PFSK-1 (cell line): ENCODE results near the gene ST3GAL5.

ENCODE experiments used
- SIN3A ChIP-seq: IDR thresholded peaks from 2 replicates; pipeline ENCODE4 v1.6.1; 2012; ENCODE audit warnings: mild to moderate bottlenecking, low read length, moderate library complexity, borderline replicate concordance; ENCODE audit not compliant: insufficient read depth
- TAF1 ChIP-seq: IDR thresholded peaks from 2 replicates; pipeline ENCODE4 v1.6.1; 2012; ENCODE audit warnings: low read length, control low read depth, borderline replicate concordance; ENCODE audit not compliant: insufficient read depth
- TF ChIP-seq, protein P1 (sequence below), 2 experiments: IDR thresholded peaks; 2 replicates each; pipeline versions ENCODE4 v1.6.1 to v1.8.0; 2011 to 2012; ENCODE audit warnings: low read depth in 2 of 2, low read length in 2 of 2, control low read depth in 1 of 2, inconsistent platforms in 1 of 2, mild to moderate bottlenecking in 1 of 2, moderate library complexity in 1 of 2; ENCODE audit not compliant: insufficient read depth in 1 of 2

DNA sequence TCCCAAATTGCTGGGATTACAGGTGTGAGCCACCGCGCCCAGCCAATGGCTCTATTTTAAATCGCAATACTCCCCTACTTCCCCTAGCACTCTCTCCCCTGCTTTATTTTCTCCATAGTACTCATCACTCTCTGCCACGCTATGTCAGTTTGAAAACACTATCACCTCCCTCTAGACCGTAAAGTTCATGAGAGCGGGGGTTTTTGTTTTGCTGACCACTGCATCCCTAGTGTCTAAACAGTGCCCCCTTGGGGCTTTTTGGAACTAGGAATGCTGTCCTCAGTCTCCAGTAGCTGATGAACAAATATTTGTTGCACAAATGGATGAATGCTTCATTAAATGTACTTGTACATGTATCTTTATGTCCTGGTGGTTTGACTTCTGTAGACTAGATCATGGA, 90.9 kb downstream of the ST3GAL5 start:
- TF ChIP-seq, protein P1, sequence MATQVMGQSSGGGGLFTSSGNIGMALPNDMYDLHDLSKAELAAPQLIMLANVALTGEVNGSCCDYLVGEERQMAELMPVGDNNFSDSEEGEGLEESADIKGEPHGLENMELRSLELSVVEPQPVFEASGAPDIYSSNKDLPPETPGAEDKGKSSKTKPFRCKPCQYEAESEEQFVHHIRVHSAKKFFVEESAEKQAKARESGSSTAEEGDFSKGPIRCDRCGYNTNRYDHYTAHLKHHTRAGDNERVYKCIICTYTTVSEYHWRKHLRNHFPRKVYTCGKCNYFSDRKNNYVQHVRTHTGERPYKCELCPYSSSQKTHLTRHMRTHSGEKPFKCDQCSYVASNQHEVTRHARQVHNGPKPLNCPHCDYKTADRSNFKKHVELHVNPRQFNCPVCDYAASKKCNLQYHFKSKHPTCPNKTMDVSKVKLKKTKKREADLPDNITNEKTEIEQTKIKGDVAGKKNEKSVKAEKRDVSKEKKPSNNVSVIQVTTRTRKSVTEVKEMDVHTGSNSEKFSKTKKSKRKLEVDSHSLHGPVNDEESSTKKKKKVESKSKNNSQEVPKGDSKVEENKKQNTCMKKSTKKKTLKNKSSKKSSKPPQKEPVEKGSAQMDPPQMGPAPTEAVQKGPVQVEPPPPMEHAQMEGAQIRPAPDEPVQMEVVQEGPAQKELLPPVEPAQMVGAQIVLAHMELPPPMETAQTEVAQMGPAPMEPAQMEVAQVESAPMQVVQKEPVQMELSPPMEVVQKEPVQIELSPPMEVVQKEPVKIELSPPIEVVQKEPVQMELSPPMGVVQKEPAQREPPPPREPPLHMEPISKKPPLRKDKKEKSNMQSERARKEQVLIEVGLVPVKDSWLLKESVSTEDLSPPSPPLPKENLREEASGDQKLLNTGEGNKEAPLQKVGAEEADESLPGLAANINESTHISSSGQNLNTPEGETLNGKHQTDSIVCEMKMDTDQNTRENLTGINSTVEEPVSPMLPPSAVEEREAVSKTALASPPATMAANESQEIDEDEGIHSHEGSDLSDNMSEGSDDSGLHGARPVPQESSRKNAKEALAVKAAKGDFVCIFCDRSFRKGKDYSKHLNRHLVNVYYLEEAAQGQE (IDR thresholded peaks at IDR 0.05; ENCODE audit: insufficient read depth in 1 of 2, low read depth in 2 of 2, low read length in 2 of 2) = 0 out of 4 replicates have a peak, but pooled peaks of 1 of the 2 experiments have one; percentile 28
- no peak for TF ChIP-seq TAF1
- TF ChIP-seq SIN3A = no peak
